HepG2 (cell line): ENCODE data around the gene ZNF547. TPM values are rescaled to one million over a fixed set of nuclear protein-coding genes. Genes with fewer than 3 reads are reported as not detected.
A peak's percentile ranks its signal among the peaks of the same experiment; 100 is the strongest.

Experiments
- BHLHE40 ChIP-seq: IDR thresholded peaks from 2 replicates; pipeline ENCODE4 v1.6.1; 2011; ENCODE audit warnings: low read length, improper control_type of control experiment
- CBFB ChIP-seq: sonication (generic); formaldehyde crosslinking; IDR thresholded peaks from 2 replicates; pipeline ENCODE4 v1.4.0; 2020; ENCODE audit warnings: missing genetic modification reagents
- HOXA9 ChIP-seq: sonication (generic); formaldehyde crosslinking; IDR thresholded peaks from 2 replicates; pipeline ENCODE4 v1.8.1; 2022; ENCODE audit warnings: missing genetic modification reagents, mild to moderate bottlenecking, moderate library complexity, borderline replicate concordance
- KAT8 ChIP-seq: IDR thresholded peaks from 2 replicates; pipeline ENCODE4 v1.6.1; 2016; ENCODE audit warnings: missing genetic modification reagents, missing compliant biosample characterization
- MYC ChIP-seq: sonication (generic); formaldehyde crosslinking; IDR thresholded peaks from 2 replicates; pipeline ENCODE4 v1.9.0; 2021; ENCODE audit warnings: missing genetic modification reagents, borderline replicate concordance
- NFATC3 ChIP-seq: sonication (generic); formaldehyde crosslinking; IDR thresholded peaks from 2 replicates; pipeline ENCODE4 v1.5.1; 2020; ENCODE audit warnings: mild to moderate bottlenecking, missing genetic modification reagents
- RXRA ChIP-seq: sonication (generic); formaldehyde crosslinking; IDR thresholded peaks from 2 replicates; pipeline ENCODE4 v1.5.1; 2020; ENCODE audit warnings: missing genetic modification reagents
- SRSF1 ChIP-seq: fragments of 200-400 bp; formaldehyde crosslinking; optimal IDR thresholded peaks from 2 replicates; pipeline ENCODE3; 2017; ENCODE audit warnings: mild to moderate bottlenecking, low read depth, low read length, moderate library complexity
- TAF1 ChIP-seq: sonication (generic); formaldehyde crosslinking; IDR thresholded peaks from 2 replicates; pipeline ENCODE4 v1.4.0; 2020; ENCODE audit warnings: missing genetic modification reagents
- ZFP36L2 ChIP-seq: sonication (generic); formaldehyde crosslinking; IDR thresholded peaks from 2 replicates; pipeline ENCODE4 v1.4.0; 2020; ENCODE audit warnings: missing genetic modification reagents
- ZNF124 ChIP-seq: sonication (generic); formaldehyde crosslinking; IDR thresholded peaks from 2 replicates; pipeline ENCODE4 v1.4.0; 2020; ENCODE audit warnings: missing genetic modification reagents
- ZNF670 ChIP-seq: sonication (generic); formaldehyde crosslinking; IDR thresholded peaks from 2 replicates; pipeline ENCODE4 v1.8.0; 2022; ENCODE audit warnings: mild to moderate bottlenecking, missing genetic modification reagents, borderline replicate concordance
- polyA plus RNA-seq, 8 experiments: library from polyadenylated mRNA; depleted of rRNA in 3 of 8; stranded (reverse) in 7 of 8; unstranded in 1 of 8; fragments of >200 nt; fragmentation: Illumina TruSeq in 4 of 8; extraction: Trizol in 4 of 8; gene quantifications; 2 replicates each; pipeline versions ENCODE4 v1.2.1 to v1.2.3, GENCODE V29; 2011 to 2016; ENCODE audit warnings: low read depth in 4 of 8, missing spikeins in 1 of 8, mixed read lengths in 1 of 8; ENCODE audit not compliant: insufficient read depth in 1 of 8
- total RNA-seq, 5 experiments: library from RNA; depleted of rRNA; stranded (reverse); fragments of >200 nt; fragmentation: Illumina TruSeq; extraction: Trizol; gene quantifications; 2 replicates each; pipeline ENCODE4 v1.2.3, GENCODE V29; 2016; ENCODE audit warnings: low read depth in 1 of 5
- TF ChIP-seq, protein P1 (sequence below): sonication (generic); formaldehyde crosslinking; IDR thresholded peaks from 2 replicates; pipeline ENCODE4 v1.4.0; 2020; ENCODE audit warnings: missing genetic modification reagents
- TF ChIP-seq, protein P2 (sequence below): sonication (generic); formaldehyde crosslinking; IDR thresholded peaks from 2 replicates; pipeline ENCODE4 v1.5.1; 2020; ENCODE audit warnings: mild to moderate bottlenecking, missing genetic modification reagents, borderline replicate concordance
- TF ChIP-seq, protein P3 (sequence below): sonication (generic); formaldehyde crosslinking; IDR thresholded peaks from 2 replicates; pipeline ENCODE4 v1.4.0; 2020; ENCODE audit warnings: mild to moderate bottlenecking, missing genetic modification reagents
- TF ChIP-seq, protein P4 (sequence below): sonication (generic); formaldehyde crosslinking; IDR thresholded peaks from 2 replicates; pipeline ENCODE4 v1.4.0; 2020; ENCODE audit warnings: missing genetic modification reagents
- TF ChIP-seq, protein P5 (sequence below): sonication (generic); formaldehyde crosslinking; IDR thresholded peaks from 2 replicates; pipeline ENCODE4 v1.8.0; 2022; ENCODE audit warnings: mild to moderate bottlenecking, missing genetic modification reagents, borderline replicate concordance
- TF ChIP-seq, protein P6 (sequence below): sonication (generic); formaldehyde crosslinking; IDR thresholded peaks from 2 replicates; pipeline ENCODE4 v1.4.0; 2020; ENCODE audit warnings: mild to moderate bottlenecking, missing genetic modification reagents

ZNF547 gene
- total and polyA plus RNA-seq, 2 of the 13 experiments (the other 11 are each of a cell fraction or from before 2014, with no cell fraction given): 2.0 to 2.6 TPM

DNA sequence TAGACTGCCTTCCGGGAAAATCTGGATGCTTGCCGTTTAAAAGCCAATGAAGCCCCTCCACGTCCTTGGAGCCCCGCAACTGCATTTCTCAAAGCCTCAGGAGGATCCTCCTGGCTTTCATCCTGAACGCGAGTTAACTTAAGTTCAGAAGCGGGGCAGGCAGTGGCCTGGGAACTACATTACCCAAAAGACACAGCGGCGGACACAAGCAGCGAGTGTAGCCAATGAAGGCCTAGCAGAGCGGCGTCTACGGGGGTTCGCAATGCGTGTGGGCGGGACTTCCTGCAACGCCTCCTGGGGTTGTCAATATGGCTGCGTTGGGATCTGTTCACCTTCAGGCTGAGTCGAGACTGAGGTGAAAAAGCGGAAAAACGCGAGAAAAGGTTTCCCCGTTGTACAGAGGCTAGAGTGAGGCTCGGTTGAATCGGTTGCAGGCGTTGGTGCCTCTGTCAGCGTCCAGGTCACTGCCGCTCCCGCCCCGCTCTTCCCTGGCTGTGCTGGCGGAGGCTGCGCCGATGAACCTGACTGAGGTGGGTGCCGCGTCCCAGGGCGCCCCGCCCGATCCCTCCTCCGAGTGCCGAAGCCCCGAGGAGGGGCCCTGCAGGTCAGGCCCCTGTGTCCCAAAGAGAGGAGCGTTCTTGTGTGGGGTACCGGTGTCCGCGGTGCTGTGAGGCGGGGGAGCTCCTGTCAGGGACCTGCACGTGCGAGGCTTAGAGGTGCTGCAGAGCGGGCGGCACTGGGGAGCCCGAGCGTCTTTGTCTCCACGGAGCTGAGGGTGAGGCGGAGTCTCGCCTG, 47.7 kb downstream of the ZNF547 start, which contains the start of gene ZNF17 (continued):
- TF ChIP-seq, protein P1, sequence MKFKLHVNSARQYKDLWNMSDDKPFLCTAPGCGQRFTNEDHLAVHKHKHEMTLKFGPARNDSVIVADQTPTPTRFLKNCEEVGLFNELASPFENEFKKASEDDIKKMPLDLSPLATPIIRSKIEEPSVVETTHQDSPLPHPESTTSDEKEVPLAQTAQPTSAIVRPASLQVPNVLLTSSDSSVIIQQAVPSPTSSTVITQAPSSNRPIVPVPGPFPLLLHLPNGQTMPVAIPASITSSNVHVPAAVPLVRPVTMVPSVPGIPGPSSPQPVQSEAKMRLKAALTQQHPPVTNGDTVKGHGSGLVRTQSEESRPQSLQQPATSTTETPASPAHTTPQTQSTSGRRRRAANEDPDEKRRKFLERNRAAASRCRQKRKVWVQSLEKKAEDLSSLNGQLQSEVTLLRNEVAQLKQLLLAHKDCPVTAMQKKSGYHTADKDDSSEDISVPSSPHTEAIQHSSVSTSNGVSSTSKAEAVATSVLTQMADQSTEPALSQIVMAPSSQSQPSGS: peak; percentile 33; the same call in 1 of the 2 replicates
- TF ChIP-seq CBFB (CRISPR knock-in tag) (peak; percentile 34; the same call in 1 of the 2 replicates), SRSF1 (peak; percentile 29), TAF1 (CRISPR knock-in tag) (peak; percentile 66; the same call in 1 of the 2 replicates), RXRA (CRISPR knock-in tag) (peak; percentile 45; the same call in 1 of the 2 replicates), ZNF670 (CRISPR knock-in tag) (0 out of 2 replicates have a peak, but pooled peaks have one; percentile 36), BHLHE40 (peak; percentile 47; the same call in 1 of the 2 replicates), HOXA9 (no peak), NFATC3 (no peak), ZNF124 (CRISPR knock-in tag) (0 out of 2 replicates have a peak, but pooled peaks have one; percentile 44), ZFP36L2 (no peak), MYC (CRISPR knock-in tag) (peak; percentile 46; the same call in 1 of the 2 replicates), KAT8 (CRISPR knock-in tag) (peak; percentile 95)
- TF ChIP-seq, protein P2, sequence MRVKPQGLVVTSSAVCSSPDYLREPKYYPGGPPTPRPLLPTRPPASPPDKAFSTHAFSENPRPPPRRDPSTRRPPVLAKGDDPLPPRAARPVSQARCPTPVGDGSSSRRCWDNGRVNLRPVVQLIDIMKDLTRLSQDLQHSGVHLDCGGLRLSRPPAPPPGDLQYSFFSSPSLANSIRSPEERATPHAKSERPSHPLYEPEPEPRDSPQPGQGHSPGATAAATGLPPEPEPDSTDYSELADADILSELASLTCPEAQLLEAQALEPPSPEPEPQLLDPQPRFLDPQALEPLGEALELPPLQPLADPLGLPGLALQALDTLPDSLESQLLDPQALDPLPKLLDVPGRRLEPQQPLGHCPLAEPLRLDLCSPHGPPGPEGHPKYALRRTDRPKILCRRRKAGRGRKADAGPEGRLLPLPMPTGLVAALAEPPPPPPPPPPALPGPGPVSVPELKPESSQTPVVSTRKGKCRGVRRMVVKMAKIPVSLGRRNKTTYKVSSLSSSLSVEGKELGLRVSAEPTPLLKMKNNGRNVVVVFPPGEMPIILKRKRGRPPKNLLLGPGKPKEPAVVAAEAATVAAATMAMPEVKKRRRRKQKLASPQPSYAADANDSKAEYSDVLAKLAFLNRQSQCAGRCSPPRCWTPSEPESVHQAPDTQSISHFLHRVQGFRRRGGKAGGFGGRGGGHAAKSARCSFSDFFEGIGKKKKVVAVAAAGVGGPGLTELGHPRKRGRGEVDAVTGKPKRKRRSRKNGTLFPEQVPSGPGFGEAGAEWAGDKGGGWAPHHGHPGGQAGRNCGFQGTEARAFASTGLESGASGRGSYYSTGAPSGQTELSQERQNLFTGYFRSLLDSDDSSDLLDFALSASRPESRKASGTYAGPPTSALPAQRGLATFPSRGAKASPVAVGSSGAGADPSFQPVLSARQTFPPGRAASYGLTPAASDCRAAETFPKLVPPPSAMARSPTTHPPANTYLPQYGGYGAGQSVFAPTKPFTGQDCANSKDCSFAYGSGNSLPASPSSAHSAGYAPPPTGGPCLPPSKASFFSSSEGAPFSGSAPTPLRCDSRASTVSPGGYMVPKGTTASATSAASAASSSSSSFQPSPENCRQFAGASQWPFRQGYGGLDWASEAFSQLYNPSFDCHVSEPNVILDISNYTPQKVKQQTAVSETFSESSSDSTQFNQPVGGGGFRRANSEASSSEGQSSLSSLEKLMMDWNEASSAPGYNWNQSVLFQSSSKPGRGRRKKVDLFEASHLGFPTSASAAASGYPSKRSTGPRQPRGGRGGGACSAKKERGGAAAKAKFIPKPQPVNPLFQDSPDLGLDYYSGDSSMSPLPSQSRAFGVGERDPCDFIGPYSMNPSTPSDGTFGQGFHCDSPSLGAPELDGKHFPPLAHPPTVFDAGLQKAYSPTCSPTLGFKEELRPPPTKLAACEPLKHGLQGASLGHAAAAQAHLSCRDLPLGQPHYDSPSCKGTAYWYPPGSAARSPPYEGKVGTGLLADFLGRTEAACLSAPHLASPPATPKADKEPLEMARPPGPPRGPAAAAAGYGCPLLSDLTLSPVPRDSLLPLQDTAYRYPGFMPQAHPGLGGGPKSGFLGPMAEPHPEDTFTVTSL (CRISPR knock-in tag): no peak
- TF ChIP-seq, protein P3, sequence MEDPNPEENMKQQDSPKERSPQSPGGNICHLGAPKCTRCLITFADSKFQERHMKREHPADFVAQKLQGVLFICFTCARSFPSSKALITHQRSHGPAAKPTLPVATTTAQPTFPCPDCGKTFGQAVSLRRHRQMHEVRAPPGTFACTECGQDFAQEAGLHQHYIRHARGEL (CRISPR knock-in tag): 0 out of 2 replicates have a peak, but pooled peaks have one; percentile 17
- TF ChIP-seq, protein P4, sequence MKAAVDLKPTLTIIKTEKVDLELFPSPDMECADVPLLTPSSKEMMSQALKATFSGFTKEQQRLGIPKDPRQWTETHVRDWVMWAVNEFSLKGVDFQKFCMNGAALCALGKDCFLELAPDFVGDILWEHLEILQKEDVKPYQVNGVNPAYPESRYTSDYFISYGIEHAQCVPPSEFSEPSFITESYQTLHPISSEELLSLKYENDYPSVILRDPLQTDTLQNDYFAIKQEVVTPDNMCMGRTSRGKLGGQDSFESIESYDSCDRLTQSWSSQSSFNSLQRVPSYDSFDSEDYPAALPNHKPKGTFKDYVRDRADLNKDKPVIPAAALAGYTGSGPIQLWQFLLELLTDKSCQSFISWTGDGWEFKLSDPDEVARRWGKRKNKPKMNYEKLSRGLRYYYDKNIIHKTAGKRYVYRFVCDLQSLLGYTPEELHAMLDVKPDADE (CRISPR knock-in tag): no peak
- TF ChIP-seq, protein P5, sequence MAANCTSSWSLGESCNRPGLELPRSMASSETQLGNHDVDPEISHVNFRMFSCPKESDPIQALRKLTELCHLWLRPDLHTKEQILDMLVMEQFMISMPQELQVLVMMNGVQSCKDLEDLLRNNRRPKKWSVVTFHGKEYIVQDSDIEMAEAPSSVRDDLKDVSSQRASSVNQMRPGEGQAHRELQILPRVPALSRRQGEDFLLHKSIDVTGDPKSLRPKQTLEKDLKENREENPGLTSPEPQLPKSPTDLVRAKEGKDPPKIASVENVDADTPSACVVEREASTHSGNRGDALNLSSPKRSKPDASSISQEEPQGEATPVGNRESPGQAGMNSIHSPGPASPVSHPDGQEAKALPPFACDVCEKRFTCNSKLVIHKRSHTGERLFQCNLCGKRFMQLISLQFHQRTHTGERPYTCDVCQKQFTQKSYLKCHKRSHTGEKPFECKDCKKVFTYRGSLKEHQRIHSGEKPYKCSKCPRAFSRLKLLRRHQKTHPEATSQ (CRISPR knock-in tag): no peak
- TF ChIP-seq, protein P6, sequence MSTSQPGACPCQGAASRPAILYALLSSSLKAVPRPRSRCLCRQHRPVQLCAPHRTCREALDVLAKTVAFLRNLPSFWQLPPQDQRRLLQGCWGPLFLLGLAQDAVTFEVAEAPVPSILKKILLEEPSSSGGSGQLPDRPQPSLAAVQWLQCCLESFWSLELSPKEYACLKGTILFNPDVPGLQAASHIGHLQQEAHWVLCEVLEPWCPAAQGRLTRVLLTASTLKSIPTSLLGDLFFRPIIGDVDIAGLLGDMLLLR (CRISPR knock-in tag): peak; percentile 60; the same call in 1 of the 2 replicates
